SK-N-SH (cell line): Measurements from ENCODE around the gene GRK5. TPM values are rescaled to one million over a fixed set of nuclear protein-coding genes. Genes with fewer than 3 reads are reported as not detected.

Experiments
- CTCF ChIA-PET: fragments of 300-600, 350-600 bp; formaldehyde crosslinking; extraction: SDS; loops from one replicate; lab custom pipeline; 2021; lab: Yijun Ruan, JAX
- POLR2A ChIA-PET: fragments of 350-600 bp; sonication (Branson Sonifier 250); formaldehyde crosslinking; extraction: SDS; loops from one replicate; lab custom pipeline; 2020; ENCODE audit warnings: antibody characterized with exemption, inconsistent platforms; lab: Yijun Ruan, JAX
- DNase-seq: peaks from one replicate; pipeline ENCODE4 v3.0.0; 2012
- H2AFZ ChIP-seq: fragments of 200-600 bp; sonication (generic); 2 replicates; pipeline ENCODE4 v1.8.1; 2016; ENCODE audit warnings: antibody characterized with exemption, mild to moderate bottlenecking, low read depth
- H3F3A ChIP-seq: fragments of 200-600 bp; sonication (generic); replicated peaks from 2 replicates; pipeline ENCODE3; 2016; ENCODE audit warnings: antibody characterized with exemption, mild to moderate bottlenecking; ENCODE audit not compliant: insufficient read depth
- H3K27ac ChIP-seq, 2 experiments: fragments of 200-500 bp in 1 of 2; fragments of 200-600 bp in 1 of 2; sonication (Bioruptor generic) in 1 of 2; sonication (generic), shearing (Covaris generic) in 1 of 2; 2 replicates each; pipeline versions ENCODE4 v1.5.1 to v1.6.1; 2014 to 2016; ENCODE audit warnings: low read depth in 2 of 2, inconsistent platforms in 1 of 2, low read length in 1 of 2, mild to moderate bottlenecking in 1 of 2, mixed read lengths in 1 of 2
- H3K27me3 ChIP-seq: fragments of 200-600 bp; sonication (generic), shearing (Covaris generic); 2 replicates; pipeline ENCODE4 v1.6.1; 2016; ENCODE audit warnings: mixed run types; ENCODE audit not compliant: insufficient read depth
- H3K36me3 ChIP-seq, 2 experiments: fragments of 200-500 bp in 1 of 2; fragments of 200-600 bp in 1 of 2; sonication (Bioruptor generic) in 1 of 2; sonication (generic) in 1 of 2; replicated peaks in 1 of 2; 2 replicates each; pipeline versions ENCODE3 to v1.5.1; 2014 to 2016; ENCODE audit warnings: low read length in 1 of 2, mild to moderate bottlenecking in 1 of 2; ENCODE audit not compliant: insufficient read depth in 2 of 2, control insufficient read depth in 1 of 2
- H3K4me1 ChIP-seq, 2 experiments: fragments of 200-500 bp in 1 of 2; fragments of 200-600 bp in 1 of 2; sonication (Bioruptor generic) in 1 of 2; sonication (generic), shearing (Covaris generic) in 1 of 2; 2 replicates each; pipeline versions ENCODE4 v1.5.1 to v1.6.1; 2014 to 2016; ENCODE audit warnings: low read depth in 1 of 2, low read length in 1 of 2, mixed run types in 1 of 2; ENCODE audit not compliant: insufficient read depth in 2 of 2, control insufficient read depth in 1 of 2
- H3K4me2 ChIP-seq: fragments of 200-600 bp; sonication (generic), shearing (Covaris generic); 2 replicates; pipeline ENCODE4 v1.6.1; 2017; ENCODE audit warnings: mixed run types
- H3K4me3 ChIP-seq, 2 experiments: fragments of 200-500 bp in 1 of 2; fragments of 200-600 bp in 1 of 2; sonication (Bioruptor generic) in 1 of 2; sonication (generic), shearing (Covaris generic) in 1 of 2; 2 replicates each; pipeline versions ENCODE4 v1.5.1 to v1.8.1; 2014 to 2016; ENCODE audit warnings: low read depth in 2 of 2, inconsistent platforms in 1 of 2, low read length in 1 of 2, mild to moderate bottlenecking in 1 of 2, mixed read lengths in 1 of 2, moderate library complexity in 1 of 2
- H3K79me2 ChIP-seq: fragments of 200-600 bp; sonication (generic); 2 replicates; pipeline ENCODE4 v1.8.1; 2017; ENCODE audit warnings: mild to moderate bottlenecking; ENCODE audit not compliant: insufficient read depth
- H3K9ac ChIP-seq: fragments of 200-600 bp; sonication (generic); 2 replicates; pipeline ENCODE4 v1.6.1; 2017; ENCODE audit warnings: mixed run types
- H3K9me2 ChIP-seq: fragments of 200-600 bp; sonication (generic); 2 replicates; pipeline ENCODE4 v1.6.1; 2017; ENCODE audit warnings: mixed run types
- H3K9me3 ChIP-seq: fragments of 200-600 bp; sonication (generic); 2 replicates; pipeline ENCODE4 v1.6.1; 2017; ENCODE audit warnings: mixed run types, mild to moderate bottlenecking, moderate library complexity
- H4K20me1 ChIP-seq: fragments of 200-600 bp; sonication (generic); 2 replicates; pipeline ENCODE4 v1.6.1; 2017; ENCODE audit warnings: mild to moderate bottlenecking, mixed run types; ENCODE audit not compliant: insufficient read depth
- CHD2 ChIP-seq: fragments of 150-350 bp; IDR thresholded peaks from 2 replicates; pipeline ENCODE4 v1.6.1; 2018; ENCODE audit warnings: low read length; ENCODE audit not compliant: partially characterized antibody
- ELF1 ChIP-seq: IDR thresholded peaks from 2 replicates; pipeline ENCODE4 v1.4.0; 2012
- FOXJ3 ChIP-seq: sonication (generic); formaldehyde crosslinking; IDR thresholded peaks from 2 replicates; pipeline ENCODE4 v1.5.1; 2020; ENCODE audit warnings: mild to moderate bottlenecking, missing genetic modification reagents
- GABPA ChIP-seq: IDR thresholded peaks from 2 replicates; pipeline ENCODE4 v1.4.0; 2012; ENCODE audit warnings: low read depth, mild to moderate bottlenecking
- NFIC ChIP-seq: IDR thresholded peaks from 2 replicates; pipeline ENCODE4 v1.4.0; 2012; ENCODE audit warnings: borderline replicate concordance
- NRF1 ChIP-seq: IDR thresholded peaks from 2 replicates; pipeline ENCODE4 v1.6.1; 2012; ENCODE audit warnings: low read depth, mild to moderate bottlenecking, low read length
- RCOR1 ChIP-seq: fragments of 150-350 bp; IDR thresholded peaks from 2 replicates; pipeline ENCODE4 v1.6.1; 2017; ENCODE audit warnings: antibody characterized with exemption, low read length
- RFX5 ChIP-seq: IDR thresholded peaks from 2 replicates; pipeline ENCODE4 v1.6.1; 2012; ENCODE audit warnings: mild to moderate bottlenecking, improper control_type of control experiment, low read length
- RXRA ChIP-seq: IDR thresholded peaks from 2 replicates; pipeline ENCODE4 v1.4.0; 2012; ENCODE audit warnings: low read depth, mild to moderate bottlenecking, borderline replicate concordance
- SIN3A ChIP-seq: IDR thresholded peaks from 2 replicates; pipeline ENCODE4 v1.6.1; 2012; ENCODE audit warnings: low read depth, mild to moderate bottlenecking, low read length, moderate library complexity, borderline replicate concordance
- TAF1 ChIP-seq: IDR thresholded peaks from 2 replicates; pipeline ENCODE4 v1.6.1; 2012; ENCODE audit warnings: low read depth, mild to moderate bottlenecking, low read length, moderate library complexity, borderline replicate concordance
- TEAD4 ChIP-seq: IDR thresholded peaks from 2 replicates; pipeline ENCODE4 v1.4.0; 2012; ENCODE audit warnings: mild to moderate bottlenecking, borderline replicate concordance; ENCODE audit not compliant: insufficient read depth
- USF2 ChIP-seq: fragments of 150-350 bp; IDR thresholded peaks from 2 replicates; pipeline ENCODE4 v1.6.1; 2017; ENCODE audit warnings: antibody characterized with exemption, low read length, low read depth, borderline replicate concordance
- ZBTB33 ChIP-seq: IDR thresholded peaks from 2 replicates; pipeline ENCODE4 v1.4.0; 2012; ENCODE audit warnings: low read depth, borderline replicate concordance
- WGBS: methylation state at CpG from one replicate; pipeline ENCODE4 v1.1.6; 2017; ENCODE audit warnings: low lambda C conversion rate; 5-methylcytosine and 5-hydroxymethylcytosine counted together
- polyA plus RNA-seq, 3 experiments: library from polyadenylated mRNA; depleted of rRNA; stranded (reverse); fragments of >200 nt; gene quantifications; 2 replicates each; pipeline ENCODE4 v1.2.3, GENCODE V29; 2012
- TF ChIP-seq, protein P1 (sequence below): fragments of 150-350 bp; IDR thresholded peaks from 2 replicates; pipeline ENCODE4 v1.6.1; 2016; ENCODE audit warnings: mild to moderate bottlenecking, low read depth, low read length

The GRK5 gene
- polyA plus RNA-seq, 1 of the 3 experiments (the other 2 are of a cell fraction): 12.1 TPM

DNA sequence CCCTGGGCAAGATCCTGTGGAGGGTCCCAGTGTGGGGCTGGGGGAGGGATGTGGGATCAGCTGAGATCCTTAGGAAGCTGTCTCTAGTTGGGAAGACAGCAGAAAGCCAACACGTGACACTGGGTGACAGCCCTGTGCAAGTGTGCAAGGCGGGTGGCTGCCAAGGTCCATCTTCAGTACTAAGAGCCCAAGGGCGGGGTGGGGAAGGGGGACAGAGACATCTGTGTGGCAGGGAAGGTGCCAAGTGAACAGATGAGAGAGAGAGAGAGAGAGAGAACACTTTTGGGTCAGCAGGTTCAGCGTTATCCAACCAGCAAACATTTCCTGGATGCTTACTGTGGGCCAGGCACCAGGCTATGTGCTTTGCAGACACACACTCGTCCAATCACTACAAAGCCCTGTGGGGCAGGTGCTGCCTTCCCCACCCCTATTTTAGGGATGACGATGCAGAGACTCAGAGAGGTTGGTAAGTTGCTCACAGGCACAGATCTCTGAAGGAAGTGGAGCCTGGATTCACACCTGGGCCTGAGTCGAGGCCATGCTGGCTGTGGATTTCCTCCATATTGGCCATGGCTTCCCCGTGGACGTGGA, 135.7 kb downstream of the GRK5 start:
- CTCF ChIA-PET: interaction anchor here (1.3 kb wide), 3 partner anchors 10 to 28 kb away, joined by 3 to 4 read pairs (median 4); no protein-coding TSS in a partner anchor

More for the DNA sequence above, 135.7 kb downstream of the GRK5 start:
- Histone ChIP-seq H3K9ac (no peak overlapping the region), H3K27me3 (no peaks in the 10 kb centered on the region), H3K9me3 (no peaks in the 10 kb centered on the region), H2AFZ (no peak overlapping the region), H3K4me3 (no peak overlapping the region), H3K79me2 (no peaks in the 10 kb centered on the region), H3K27ac (no peak overlapping the region), H3F3A (no peaks in the 10 kb centered on the region), H3K4me1 (peaks cover 5 to 47% of the 10 kb centered on the region in 2 experiments; a peak in 2 of 4 replicates), H4K20me1 (no peaks in the 10 kb centered on the region), H3K36me3 (no peaks in the 10 kb centered on the region), H3K4me2 (no peak overlapping the region), H3K9me2 (no peaks in the 10 kb centered on the region)
- no peak for DNase-seq
- POLR2A ChIA-PET: no interaction called here
- WGBS: 88% methylated on average over 6 of the region's 9 CpGs
- TF ChIP-seq RFX5 (no peak), ELF1 (no peak), ZBTB33 (no peak), RCOR1 (no peak), USF2 (no peak), RXRA (no peak), GABPA (no peak), FOXJ3 (no peak), TAF1 (no peak), NFIC (no peak), NRF1 (no peak), SIN3A (no peak), CHD2 (no peak), TEAD4 (no peak)
- TF ChIP-seq, protein P1, sequence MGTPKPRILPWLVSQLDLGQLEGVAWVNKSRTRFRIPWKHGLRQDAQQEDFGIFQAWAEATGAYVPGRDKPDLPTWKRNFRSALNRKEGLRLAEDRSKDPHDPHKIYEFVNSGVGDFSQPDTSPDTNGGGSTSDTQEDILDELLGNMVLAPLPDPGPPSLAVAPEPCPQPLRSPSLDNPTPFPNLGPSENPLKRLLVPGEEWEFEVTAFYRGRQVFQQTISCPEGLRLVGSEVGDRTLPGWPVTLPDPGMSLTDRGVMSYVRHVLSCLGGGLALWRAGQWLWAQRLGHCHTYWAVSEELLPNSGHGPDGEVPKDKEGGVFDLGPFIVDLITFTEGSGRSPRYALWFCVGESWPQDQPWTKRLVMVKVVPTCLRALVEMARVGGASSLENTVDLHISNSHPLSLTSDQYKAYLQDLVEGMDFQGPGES: no peak
